GM12872 (cell line): ENCODE measurements around the gene OSER1.

ENCODE experiments used
- CTCF ChIP-seq: IDR thresholded peaks from 3 replicates; pipeline ENCODE4 v1.5.1; 2011; ENCODE audit warnings: low read depth, mild to moderate bottlenecking, low read length, moderate library complexity; ENCODE audit not compliant: insufficient read depth

OSER1 gene

GRCh38 chr20:44204832-44205215 lies 5.7 kb downstream of the OSER1 start:
- no peak for TF ChIP-seq CTCF

GRCh38 chr20:44204156-44204831 lies 6.3 kb downstream of the OSER1 start:
- TF ChIP-seq CTCF = no peak

- no peak for TF ChIP-seq CTCF
Observed at GRCh38 chr20:44203161-44203560, 7.4 kb downstream of the OSER1 start.

- no peak for TF ChIP-seq CTCF
Observed at GRCh38 chr20:44200983-44201382, 9.6 kb downstream of the OSER1 start.

- no peak for TF ChIP-seq CTCF
Observed at GRCh38 chr20:44200371-44200770, 10.2 kb downstream of the OSER1 start.

- TF ChIP-seq CTCF = no peak
Observed at GRCh38 chr20:44199877-44200276, 10.7 kb downstream of the OSER1 start.

- no peak for TF ChIP-seq CTCF
Observed at GRCh38 chr20:44198872-44199271, 11.7 kb downstream of the OSER1 start.
